ENCODE data around the gene PTS. TPM values are rescaled to one million over a fixed set of nuclear protein-coding genes. Genes with fewer than 3 reads are reported as not detected.

PTS gene
- total and polyA plus RNA-seq, 9 of the 15 experiments (the other 6 are each of a cell fraction or from before 2014, with no cell fraction given) = 27.1 to 72.7 (median 41.1) TPM

GRCh38 chr11:112206071-112206470 lies 20.2 kb upstream of the PTS start:
- in situ Hi-C loops (cut with MboI) (no loop called here), intact Hi-C loops (cut with micrococcal nuclease) (no loop called here)
- H3K9me1 ChIP-seq (ENCODE audit: control insufficient read depth, insufficient read depth, low read length) = no peaks in the 10 kb centered on the region
- no TSS peak for BruUV-seq (replicated peaks)
- H3K4me1 ChIP-seq (replicated peaks in 1 of 2; ENCODE audit: control insufficient read depth in 2 of 2, insufficient read depth in 2 of 2, low read length in 2 of 2) = no peaks in the 10 kb centered on the region
- TF ChIP-seq RNF219 (CRISPR knock-in tag; IDR thresholded peaks at IDR 0.05) (no peak), ZNF41 (CRISPR knock-in tag; conservative IDR thresholded peaks at IDR 0.05) (no peak), ZNF274 (IDR thresholded peaks at IDR 0.05; ENCODE audit: borderline replicate concordance, low read depth, low read length) (no peak), SMAD3 (CRISPR knock-in tag; conservative IDR thresholded peaks at IDR 0.05) (no peak), CEBPG (CRISPR knock-in tag; IDR thresholded peaks at IDR 0.05) (no peak), CEBPG (tag; conservative IDR thresholded peaks at IDR 0.05 in 1 of 2, IDR thresholded peaks at IDR 0.05 in 1 of 2) (no peak), ARID3B (CRISPR knock-in tag; IDR thresholded peaks at IDR 0.05; ENCODE audit: borderline replicate concordance) (no peak), ZNF584 (CRISPR knock-in tag; IDR thresholded peaks at IDR 0.05; ENCODE audit: low read depth) (no peak), CHD2 (IDR thresholded peaks at IDR 0.05; ENCODE audit: low read depth, low read length) (no peak), SMAD4 (CRISPR knock-in tag; conservative IDR thresholded peaks at IDR 0.05) (no peak), MTA3 (IDR thresholded peaks at IDR 0.05; ENCODE audit: borderline replicate concordance) (no peak), ZNF224 (CRISPR knock-in tag; IDR thresholded peaks at IDR 0.05) (no peak), HMGN3 (IDR thresholded peaks at IDR 0.05; ENCODE audit: borderline replicate concordance, extremely low read depth, insufficient read length, low read depth, low read length) (no peak), PYGO2 (tag; IDR thresholded peaks at IDR 0.05) (no peak)
- no peaks in the 10 kb centered on the region for H3K36me3 ChIP-seq (ENCODE audit: control insufficient read depth, insufficient read depth, low read length)
- H3K27me3 ChIP-seq (ENCODE audit: control insufficient read depth in 2 of 2, insufficient read depth in 2 of 2, low read length in 2 of 2) = no peaks in the 10 kb centered on the region; a peak in 2 of 5 replicates
- no peaks in the 10 kb centered on the region for H4K20me1 ChIP-seq (replicated peaks; ENCODE audit: control insufficient read depth, insufficient read depth, low read length)
- H3K9me3 ChIP-seq (replicated peaks; ENCODE audit: control insufficient read depth, insufficient read depth, low read depth, low read length) = no peaks in the 10 kb centered on the region
- no peak overlapping the region for H3K4me3 ChIP-seq
- H3K79me2 ChIP-seq (ENCODE audit: control insufficient read depth, insufficient read depth, low read length) = no peaks in the 10 kb centered on the region
- ATAC-seq (no peak), DNase-seq (ENCODE audit: extremely low read depth in 1 of 4, low spot score in 3 of 4) (no peak), FAIRE-seq (no peak)
- 17% methylated on average over 19 of the region's 23 CpGs for WGBS (ENCODE audit: insufficient coverage, low coverage, missing lambda C conversion rate)
- H3K4me2 ChIP-seq (ENCODE audit: insufficient read depth, low read length) = no peak overlapping the region
- POLR2A ChIA-PET = no interaction called here
- no peak overlapping the region for H3K9ac ChIP-seq (ENCODE audit: insufficient read depth in 1 of 2, low read depth in 2 of 2, low read length in 2 of 2)
- H2AFZ ChIP-seq (ENCODE audit: low read depth, low read length) = no peak overlapping the region
- CTCF ChIA-PET (ENCODE audit: low intra/inter-chr PET ratio) = no interaction called here
- no peak overlapping the region for H3K27ac ChIP-seq (ENCODE audit: extremely low read depth, low read depth, low read length)

Measured in K562 (cell line).